Mesodermal cell (in vitro differentiated cells): ENCODE data around the gene STAMBP.

Source experiments
- H3K27ac ChIP-seq: 2 replicates; pipeline ENCODE4 v1.7.0; 2013; ENCODE audit warnings: mild to moderate bottlenecking, low read depth, low read length, moderate library complexity; ENCODE audit not compliant: severe bottlenecking
- H3K36me3 ChIP-seq: 2 replicates; pipeline ENCODE4 v1.7.1; 2013; ENCODE audit warnings: mild to moderate bottlenecking, low read length, moderate library complexity; ENCODE audit not compliant: control insufficient read depth, insufficient read depth
- H3K4me1 ChIP-seq: one replicate; pipeline ENCODE4 v1.7.1; 2013; ENCODE audit warnings: mild to moderate bottlenecking, low read length; ENCODE audit not compliant: insufficient read depth, control insufficient read depth, poor library complexity, severe bottlenecking
- H3K4me3 ChIP-seq: 2 replicates; pipeline ENCODE4 v1.7.0; 2013; ENCODE audit warnings: low read length, control low read depth, mild to moderate bottlenecking; ENCODE audit not compliant: insufficient read depth, poor library complexity, severe bottlenecking; ENCODE audit errors: extremely low read depth
- H3K9me3 ChIP-seq: 2 replicates; pipeline ENCODE4 v1.7.1; 2013; ENCODE audit warnings: mild to moderate bottlenecking, low read length, moderate library complexity; ENCODE audit not compliant: control insufficient read depth
- WGBS, 2 experiments: methylation state at CpG; one replicate each; pipeline ENCODE4 v1.1.5; 2013; ENCODE audit warnings: missing lambda C conversion rate in 2 of 2; ENCODE audit not compliant: insufficient coverage in 2 of 2; 5-methylcytosine and 5-hydroxymethylcytosine counted together

The STAMBP gene

DNA sequence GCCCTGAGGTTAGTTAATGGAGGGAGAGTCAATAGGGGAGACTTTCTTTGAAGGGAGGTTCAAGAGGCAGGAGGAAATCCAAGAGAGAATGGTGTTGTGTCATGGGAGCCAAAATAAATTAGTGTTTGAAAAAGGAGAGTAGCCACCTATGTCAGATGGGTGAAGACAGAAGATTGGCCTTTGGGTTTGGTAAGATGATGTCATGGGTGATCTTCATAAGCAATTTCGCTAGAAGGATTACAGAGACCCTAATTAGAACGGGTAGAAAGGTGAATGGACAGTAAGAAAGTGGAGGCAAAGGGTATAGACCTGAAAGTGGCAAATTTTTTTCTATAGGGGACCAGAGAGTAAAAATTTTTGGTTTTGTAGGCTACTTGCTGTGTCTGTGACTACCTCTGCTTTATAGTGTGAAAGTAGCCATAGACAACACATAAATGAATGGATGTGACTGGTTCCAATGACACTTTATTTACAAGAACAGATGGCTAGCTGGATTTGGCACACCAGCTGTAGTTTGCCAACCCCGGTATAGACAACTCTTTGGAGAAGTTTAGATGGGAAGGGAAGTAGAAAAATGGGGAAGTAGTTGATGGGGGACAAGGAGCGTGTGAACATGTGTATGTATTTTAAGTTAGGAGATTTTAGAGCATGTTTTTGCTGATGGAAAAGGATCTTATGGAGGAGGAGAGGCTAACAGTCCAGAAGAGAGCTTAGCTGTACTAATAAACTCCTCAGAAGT is 9.3 kb downstream of the STAMBP start:
- H3K27ac ChIP-seq: no peak overlapping the region
- no peaks in the 10 kb centered on the region for H3K9me3 ChIP-seq
- no peaks in the 10 kb centered on the region for H3K4me1 ChIP-seq
- no peak overlapping the region for H3K4me3 ChIP-seq
- 90 to 94% methylated on average over 4 of the region's 4 CpGs for WGBS, 2 experiments
- peaks cover 53% of the 10 kb centered on the region for H3K36me3 ChIP-seq

- Histone ChIP-seq H3K4me3 (no peak overlapping the region), H3K36me3 (peaks cover 45% of the 10 kb centered on the region), H3K27ac (no peak overlapping the region), H3K9me3 (no peaks in the 10 kb centered on the region), H3K4me1 (no peaks in the 10 kb centered on the region)
- no CpG with 5 or more reads among the region's 2 CpGs for WGBS, 2 experiments
Measured at GRCh38 chr2:73838889-73839534, 10.3 kb downstream of the STAMBP start.

DNA sequence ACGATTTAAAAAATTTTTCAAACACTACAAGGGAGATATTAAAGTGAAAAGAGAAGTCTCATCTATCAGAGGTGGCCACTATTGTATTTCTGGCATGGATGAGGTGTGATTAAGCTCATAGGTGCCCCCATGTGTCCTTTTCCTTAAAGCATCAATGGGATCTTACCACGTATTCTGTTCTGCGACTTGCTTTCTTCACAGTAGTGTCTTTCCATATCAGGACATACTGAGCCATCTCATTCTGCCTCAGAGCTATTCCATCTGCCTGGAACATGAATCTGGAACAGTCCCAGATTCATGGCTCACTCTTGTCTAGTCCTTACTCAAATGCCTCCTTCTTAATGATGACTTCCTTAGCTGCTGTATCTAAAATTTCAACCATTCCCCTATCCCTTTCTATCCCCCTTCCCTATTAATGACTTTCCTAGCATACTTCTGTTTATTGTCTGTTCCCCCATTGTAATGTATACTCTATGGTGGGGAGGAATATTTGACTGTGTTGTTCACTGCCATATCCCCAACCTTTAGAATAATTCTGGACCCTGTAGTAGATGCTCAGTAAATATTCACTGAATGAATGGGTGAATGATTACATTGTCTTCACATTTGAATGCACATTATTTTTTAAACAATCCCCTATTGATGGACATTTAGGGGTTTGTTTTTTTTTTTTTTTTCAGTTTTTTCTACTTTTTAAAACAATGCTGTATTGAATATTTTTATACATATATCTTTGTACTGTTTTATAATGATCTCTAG is 11.1 kb downstream of the STAMBP start:
- H3K4me3 ChIP-seq: no peak overlapping the region
- peaks cover 47% of the 10 kb centered on the region for H3K36me3 ChIP-seq
- WGBS, 2 experiments: 69 to 94% methylated on average over 2 of the region's 3 CpGs
- H3K27ac ChIP-seq: no peak overlapping the region
- H3K4me1 ChIP-seq: no peaks in the 10 kb centered on the region
- no peaks in the 10 kb centered on the region for H3K9me3 ChIP-seq

- Histone ChIP-seq H3K36me3 (peaks cover 58% of the 10 kb centered on the region), H3K27ac (no peak overlapping the region), H3K9me3 (no peaks in the 10 kb centered on the region), H3K4me1 (no peaks in the 10 kb centered on the region), H3K4me3 (no peak overlapping the region)
- 92 to 96% methylated on average over 2 to 3 of the region's 5 CpGs for WGBS, 2 experiments
Measured at GRCh38 chr2:73841912-73842738, 13.4 kb downstream of the STAMBP start.

DNA sequence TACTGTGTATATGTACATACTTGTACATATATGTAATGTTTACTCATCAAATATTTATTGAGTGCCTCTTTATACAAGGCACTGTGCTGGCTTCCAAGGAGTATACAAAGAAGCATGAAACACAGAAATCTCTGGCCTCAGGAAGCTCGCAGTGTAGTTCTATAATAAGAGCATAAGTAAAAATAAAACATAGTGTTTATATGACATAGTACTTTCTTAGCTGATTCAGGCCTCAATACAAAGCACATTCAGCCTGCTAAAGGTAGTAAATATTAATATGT is 13.9 kb downstream of the STAMBP start:
- Histone ChIP-seq H3K4me3 (no peak overlapping the region), H3K27ac (no peak overlapping the region), H3K4me1 (no peaks in the 10 kb centered on the region), H3K9me3 (no peaks in the 10 kb centered on the region), H3K36me3 (peaks cover 63% of the 10 kb centered on the region)
- no CpG with 5 or more reads among the region's 1 CpG for WGBS, 2 experiments

- Histone ChIP-seq H3K9me3 (no peaks in the 10 kb centered on the region), H3K4me1 (no peaks in the 10 kb centered on the region), H3K4me3 (no peak overlapping the region), H3K36me3 (peaks cover 72% of the 10 kb centered on the region), H3K27ac (no peak overlapping the region)
- 93 to 100% methylated on average over 1 to 2 of the region's 2 CpGs for WGBS, 2 experiments
Measured at GRCh38 chr2:73844087-73844486, 15.3 kb downstream of the STAMBP start.

- Histone ChIP-seq H3K4me3 (no peak overlapping the region), H3K36me3 (peaks cover 83% of the 10 kb centered on the region), H3K27ac (no peak overlapping the region), H3K4me1 (peaks cover 4% of the 10 kb centered on the region), H3K9me3 (no peaks in the 10 kb centered on the region)
- 83 to 90% methylated on average over 1 to 2 of the region's 2 CpGs for WGBS, 2 experiments
Measured at GRCh38 chr2:73850009-73850408, 21.2 kb downstream of the STAMBP start.

- Histone ChIP-seq H3K4me1 (peaks cover 4% of the 10 kb centered on the region), H3K4me3 (no peak overlapping the region), H3K9me3 (no peaks in the 10 kb centered on the region), H3K27ac (no peak overlapping the region), H3K36me3 (peaks cover 83% of the 10 kb centered on the region)
- 83 to 92% methylated on average over 1 to 2 of the region's 3 CpGs for WGBS, 2 experiments
Measured at GRCh38 chr2:73851274-73851673, 22.5 kb downstream of the STAMBP start.

DNA sequence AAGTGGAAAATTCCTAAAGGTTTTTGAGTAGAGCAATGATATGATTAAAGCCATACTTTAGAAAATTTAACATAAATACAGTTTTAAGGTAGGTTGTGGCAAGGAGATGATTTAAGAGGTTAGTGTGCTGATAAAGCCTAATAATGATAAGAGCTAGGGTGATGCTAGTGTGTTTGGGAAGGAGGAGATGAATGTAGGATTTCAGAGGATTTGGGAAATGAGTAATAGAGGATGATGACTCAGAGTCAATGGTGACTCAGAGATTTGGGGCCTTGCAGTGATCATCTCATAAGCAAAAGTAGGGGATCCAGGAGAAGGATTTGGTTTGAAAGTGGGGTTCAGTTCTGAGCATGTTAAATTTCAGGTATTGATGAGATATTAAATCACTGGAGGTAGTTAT is 23.3 kb downstream of the STAMBP start:
- H3K4me1 ChIP-seq: peaks cover 4% of the 10 kb centered on the region
- peaks cover 83% of the 10 kb centered on the region for H3K36me3 ChIP-seq
- peak overlapping the region; percentile 37 for H3K27ac ChIP-seq
- no peak overlapping the region for H3K4me3 ChIP-seq
- H3K9me3 ChIP-seq: no peaks in the 10 kb centered on the region

DNA sequence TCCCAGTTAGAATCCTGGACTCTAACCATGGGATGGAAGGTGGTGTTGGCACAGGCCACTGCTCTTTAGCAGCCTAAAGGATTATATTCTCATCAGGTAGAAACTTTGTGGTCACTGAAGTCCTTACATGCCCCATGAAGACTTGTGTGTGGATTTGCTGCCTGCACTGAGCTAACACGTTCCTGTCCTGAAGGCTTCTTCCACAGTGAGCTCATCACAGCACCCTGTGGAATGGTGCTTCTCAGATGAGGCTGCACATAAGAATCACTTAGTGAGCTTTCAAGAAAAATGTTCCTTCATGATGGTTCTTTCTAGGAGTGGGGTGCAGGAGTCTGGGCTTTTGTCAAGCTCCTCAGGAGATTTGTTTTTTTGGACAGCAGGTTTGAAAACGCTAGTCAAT is 26.8 kb downstream of the STAMBP start:
- 100% methylated on average over 1 of the region's 2 CpGs for WGBS, 2 experiments
- no peak overlapping the region for H3K27ac ChIP-seq
- H3K4me1 ChIP-seq: peaks cover 4% of the 10 kb centered on the region
- no peak overlapping the region for H3K4me3 ChIP-seq
- H3K36me3 ChIP-seq: peaks cover 64% of the 10 kb centered on the region
- no peaks in the 10 kb centered on the region for H3K9me3 ChIP-seq
